ENCODE results near the gene THRSP. TPM values are rescaled to one million over a fixed set of nuclear protein-coding genes. Genes with fewer than 3 reads are reported as not detected.
A peak's percentile ranks its signal among the peaks of the same experiment; 100 is the strongest.

The THRSP gene
- total and polyA plus RNA-seq, 4 donors = 30.9 to 90.1 (median 51.1) TPM; not detected in 1

DNA sequence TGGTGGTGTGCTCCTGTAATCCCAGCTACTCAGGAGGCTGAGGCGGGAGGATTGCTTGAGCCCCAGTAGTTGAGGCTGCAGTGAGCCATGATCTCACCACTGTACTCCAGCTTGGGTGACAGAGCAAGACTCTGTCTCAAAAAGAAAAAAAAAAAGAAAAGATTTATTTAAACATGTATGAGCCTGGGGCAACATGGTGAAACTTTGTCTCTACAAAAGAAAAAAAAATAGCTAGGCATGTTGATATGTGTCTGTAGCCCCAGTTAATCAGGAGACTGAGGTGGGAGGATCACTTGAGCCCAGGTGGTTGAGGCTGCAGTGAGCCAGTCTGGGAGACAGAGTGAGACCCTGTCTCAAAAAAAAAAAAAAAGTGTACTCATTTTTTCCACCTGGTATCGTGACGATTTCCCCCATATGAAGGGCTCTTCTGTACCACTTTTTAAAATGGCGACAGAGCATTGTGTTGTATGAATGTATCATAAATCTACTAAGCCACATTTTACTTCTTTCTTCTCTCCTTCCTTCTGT lies 24.2 kb upstream of the THRSP start:
- no peak overlapping the region for H3K4me3 ChIP-seq (ENCODE audit: low read depth in 1 of 3, low read length in 3 of 3)
- H3K36me3 ChIP-seq (ENCODE audit: control insufficient read depth in 4 of 4, insufficient read depth in 3 of 4, low read depth in 1 of 4, low read length in 3 of 4) = no peaks in the 10 kb centered on the region
- 91% methylated on average over 4 of the region's 4 CpGs for WGBS
- H3K4me1 ChIP-seq (ENCODE audit: control insufficient read depth in 4 of 4, insufficient read depth in 4 of 4, low read length in 3 of 4) = peaks cover 13 to 35% (median 30%) of the 10 kb centered on the region in 4 donors
- DNase-seq (ENCODE audit: low spot score) = no peak
- H3K27me3 ChIP-seq (ENCODE audit: control insufficient read depth in 4 of 4, insufficient read depth in 4 of 4, low read length in 3 of 4) = no peaks in the 10 kb centered on the region
- H3K27ac ChIP-seq (ENCODE audit: low read depth in 1 of 2, low read length in 2 of 2) = peak overlapping the region; percentile 78 to 80
- TF ChIP-seq, protein P1, sequence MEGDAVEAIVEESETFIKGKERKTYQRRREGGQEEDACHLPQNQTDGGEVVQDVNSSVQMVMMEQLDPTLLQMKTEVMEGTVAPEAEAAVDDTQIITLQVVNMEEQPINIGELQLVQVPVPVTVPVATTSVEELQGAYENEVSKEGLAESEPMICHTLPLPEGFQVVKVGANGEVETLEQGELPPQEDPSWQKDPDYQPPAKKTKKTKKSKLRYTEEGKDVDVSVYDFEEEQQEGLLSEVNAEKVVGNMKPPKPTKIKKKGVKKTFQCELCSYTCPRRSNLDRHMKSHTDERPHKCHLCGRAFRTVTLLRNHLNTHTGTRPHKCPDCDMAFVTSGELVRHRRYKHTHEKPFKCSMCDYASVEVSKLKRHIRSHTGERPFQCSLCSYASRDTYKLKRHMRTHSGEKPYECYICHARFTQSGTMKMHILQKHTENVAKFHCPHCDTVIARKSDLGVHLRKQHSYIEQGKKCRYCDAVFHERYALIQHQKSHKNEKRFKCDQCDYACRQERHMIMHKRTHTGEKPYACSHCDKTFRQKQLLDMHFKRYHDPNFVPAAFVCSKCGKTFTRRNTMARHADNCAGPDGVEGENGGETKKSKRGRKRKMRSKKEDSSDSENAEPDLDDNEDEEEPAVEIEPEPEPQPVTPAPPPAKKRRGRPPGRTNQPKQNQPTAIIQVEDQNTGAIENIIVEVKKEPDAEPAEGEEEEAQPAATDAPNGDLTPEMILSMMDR (IDR thresholded peaks at IDR 0.05; ENCODE audit: low read depth, low read length, missing input control) = no peak
- no peak for TF ChIP-seq EGR1 (IDR thresholded peaks at IDR 0.05; ENCODE audit: low read depth in 2 of 2)
- TF ChIP-seq, protein P2, sequence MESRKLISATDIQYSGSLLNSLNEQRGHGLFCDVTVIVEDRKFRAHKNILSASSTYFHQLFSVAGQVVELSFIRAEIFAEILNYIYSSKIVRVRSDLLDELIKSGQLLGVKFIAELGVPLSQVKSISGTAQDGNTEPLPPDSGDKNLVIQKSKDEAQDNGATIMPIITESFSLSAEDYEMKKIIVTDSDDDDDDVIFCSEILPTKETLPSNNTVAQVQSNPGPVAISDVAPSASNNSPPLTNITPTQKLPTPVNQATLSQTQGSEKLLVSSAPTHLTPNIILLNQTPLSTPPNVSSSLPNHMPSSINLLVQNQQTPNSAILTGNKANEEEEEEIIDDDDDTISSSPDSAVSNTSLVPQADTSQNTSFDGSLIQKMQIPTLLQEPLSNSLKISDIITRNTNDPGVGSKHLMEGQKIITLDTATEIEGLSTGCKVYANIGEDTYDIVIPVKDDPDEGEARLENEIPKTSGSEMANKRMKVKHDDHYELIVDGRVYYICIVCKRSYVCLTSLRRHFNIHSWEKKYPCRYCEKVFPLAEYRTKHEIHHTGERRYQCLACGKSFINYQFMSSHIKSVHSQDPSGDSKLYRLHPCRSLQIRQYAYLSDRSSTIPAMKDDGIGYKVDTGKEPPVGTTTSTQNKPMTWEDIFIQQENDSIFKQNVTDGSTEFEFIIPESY (IDR thresholded peaks at IDR 0.05) = no peak
- no peak for TF ChIP-seq HNF4G (IDR thresholded peaks at IDR 0.05)
- H3K9ac ChIP-seq (ENCODE audit: low read depth in 1 of 2, low read length in 2 of 2) = peak overlapping the region in 1 of 2 donors; percentile 53
- no peaks in the 10 kb centered on the region for H3K9me3 ChIP-seq (ENCODE audit: control insufficient read depth in 4 of 4, low read length in 3 of 4)

DNA sequence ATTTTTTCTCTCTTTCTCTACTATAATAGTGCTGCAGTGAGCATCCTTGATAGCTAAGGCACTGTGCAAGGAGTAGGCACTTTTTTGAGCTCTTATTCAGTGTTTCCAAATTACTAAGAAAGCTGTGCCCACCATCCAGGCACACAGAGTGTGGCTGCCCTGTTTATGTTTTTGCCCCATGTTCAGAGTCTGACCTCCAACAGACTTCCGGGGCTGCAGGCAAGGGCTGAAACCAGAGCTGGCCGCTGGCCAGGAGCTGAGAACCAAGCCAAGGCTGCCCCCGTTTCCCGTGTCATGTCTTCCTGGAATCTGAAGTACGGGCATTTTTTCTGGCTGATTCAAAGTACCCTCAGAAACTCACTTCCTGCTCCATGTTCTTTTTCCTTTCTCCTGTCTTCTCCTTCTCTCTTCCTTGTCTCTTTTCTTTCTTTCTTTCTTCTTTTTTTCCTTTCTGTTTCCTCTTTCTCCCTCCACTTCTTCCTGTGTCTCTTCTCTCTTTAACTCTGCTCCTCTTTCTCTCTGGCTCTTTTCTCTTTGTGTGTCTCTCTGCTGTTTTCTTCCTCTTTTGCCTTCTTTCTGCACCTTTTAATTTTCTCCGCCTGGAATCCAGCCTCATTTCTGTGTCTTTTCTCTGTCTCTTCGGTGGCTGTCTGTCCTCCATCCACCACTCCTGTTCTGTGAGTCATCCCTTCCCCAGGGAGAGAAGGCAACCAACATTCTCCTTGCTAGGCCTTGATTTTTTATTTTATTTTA lies 23.6 kb upstream of the THRSP start:
- peak; percentile 47 for DNase-seq (ENCODE audit: low spot score)
- no peak overlapping the region for H3K4me3 ChIP-seq (ENCODE audit: low read depth in 1 of 3, low read length in 3 of 3)
- H3K27ac ChIP-seq (ENCODE audit: low read depth in 1 of 2, low read length in 2 of 2) = peak overlapping the region; percentile 78 to 80
- TF ChIP-seq YY1 (IDR thresholded peaks at IDR 0.05) (peak; percentile 41), RXRA (IDR thresholded peaks at IDR 0.05) (peak in 1 of 2 donors; percentile 41), SP1 (IDR thresholded peaks at IDR 0.05) (peak; percentile 36), FOXA2 (IDR thresholded peaks at IDR 0.05) (no peak), HNF4A (conservative IDR thresholded peaks at IDR 0.05) (peak; percentile 75 to 85), GABPA (IDR thresholded peaks at IDR 0.05 in 1 of 2, conservative IDR thresholded peaks at IDR 0.05 in 1 of 2) (peak in 1 of 2 donors; percentile 63), EGR1 (IDR thresholded peaks at IDR 0.05; ENCODE audit: low read depth in 2 of 2) (no peak), NR2F2 (IDR thresholded peaks at IDR 0.05) (peak; percentile 27), TAF1 (conservative IDR thresholded peaks at IDR 0.05) (no peak)
- TF ChIP-seq, protein P3, sequence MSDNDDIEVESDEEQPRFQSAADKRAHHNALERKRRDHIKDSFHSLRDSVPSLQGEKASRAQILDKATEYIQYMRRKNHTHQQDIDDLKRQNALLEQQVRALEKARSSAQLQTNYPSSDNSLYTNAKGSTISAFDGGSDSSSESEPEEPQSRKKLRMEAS (IDR thresholded peaks at IDR 0.05) = peak; percentile 20
- TF ChIP-seq, protein P1 (IDR thresholded peaks at IDR 0.05; ENCODE audit: low read depth, low read length, missing input control) = no peak
- TF ChIP-seq, protein P4, sequence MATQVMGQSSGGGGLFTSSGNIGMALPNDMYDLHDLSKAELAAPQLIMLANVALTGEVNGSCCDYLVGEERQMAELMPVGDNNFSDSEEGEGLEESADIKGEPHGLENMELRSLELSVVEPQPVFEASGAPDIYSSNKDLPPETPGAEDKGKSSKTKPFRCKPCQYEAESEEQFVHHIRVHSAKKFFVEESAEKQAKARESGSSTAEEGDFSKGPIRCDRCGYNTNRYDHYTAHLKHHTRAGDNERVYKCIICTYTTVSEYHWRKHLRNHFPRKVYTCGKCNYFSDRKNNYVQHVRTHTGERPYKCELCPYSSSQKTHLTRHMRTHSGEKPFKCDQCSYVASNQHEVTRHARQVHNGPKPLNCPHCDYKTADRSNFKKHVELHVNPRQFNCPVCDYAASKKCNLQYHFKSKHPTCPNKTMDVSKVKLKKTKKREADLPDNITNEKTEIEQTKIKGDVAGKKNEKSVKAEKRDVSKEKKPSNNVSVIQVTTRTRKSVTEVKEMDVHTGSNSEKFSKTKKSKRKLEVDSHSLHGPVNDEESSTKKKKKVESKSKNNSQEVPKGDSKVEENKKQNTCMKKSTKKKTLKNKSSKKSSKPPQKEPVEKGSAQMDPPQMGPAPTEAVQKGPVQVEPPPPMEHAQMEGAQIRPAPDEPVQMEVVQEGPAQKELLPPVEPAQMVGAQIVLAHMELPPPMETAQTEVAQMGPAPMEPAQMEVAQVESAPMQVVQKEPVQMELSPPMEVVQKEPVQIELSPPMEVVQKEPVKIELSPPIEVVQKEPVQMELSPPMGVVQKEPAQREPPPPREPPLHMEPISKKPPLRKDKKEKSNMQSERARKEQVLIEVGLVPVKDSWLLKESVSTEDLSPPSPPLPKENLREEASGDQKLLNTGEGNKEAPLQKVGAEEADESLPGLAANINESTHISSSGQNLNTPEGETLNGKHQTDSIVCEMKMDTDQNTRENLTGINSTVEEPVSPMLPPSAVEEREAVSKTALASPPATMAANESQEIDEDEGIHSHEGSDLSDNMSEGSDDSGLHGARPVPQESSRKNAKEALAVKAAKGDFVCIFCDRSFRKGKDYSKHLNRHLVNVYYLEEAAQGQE (IDR thresholded peaks at IDR 0.05) = no peak
- H3K27me3 ChIP-seq (ENCODE audit: control insufficient read depth in 4 of 4, insufficient read depth in 4 of 4, low read length in 3 of 4) = no peaks in the 10 kb centered on the region
- H3K4me1 ChIP-seq (ENCODE audit: control insufficient read depth in 4 of 4, insufficient read depth in 4 of 4, low read length in 3 of 4) = peaks cover 13 to 41% (median 32%) of the 10 kb centered on the region in 4 donors
- H3K36me3 ChIP-seq (ENCODE audit: control insufficient read depth in 4 of 4, insufficient read depth in 3 of 4, low read depth in 1 of 4, low read length in 3 of 4) = no peaks in the 10 kb centered on the region
- WGBS = 27% methylated on average over 7 of the region's 7 CpGs
- peak overlapping the region; percentile 42 to 58 for H3K9ac ChIP-seq (ENCODE audit: low read depth in 1 of 2, low read length in 2 of 2)
- H3K9me3 ChIP-seq (ENCODE audit: control insufficient read depth in 4 of 4, low read length in 3 of 4) = no peaks in the 10 kb centered on the region
